Mammary epithelial cell (primary cell): ENCODE measurements around the gene NADK.

ENCODE experiments used
- EZH2 ChIP-seq: IDR thresholded peaks from 2 replicates; pipeline ENCODE4 v1.6.1; 2012; ENCODE audit warnings: low read length, inconsistent platforms, borderline replicate concordance
- TF ChIP-seq, protein P1 (sequence below), 2 donors: IDR thresholded peaks in 1 of 2; conservative IDR thresholded peaks in 1 of 2; 2 replicates each; pipeline ENCODE4 v1.5.1; 2011 to 2012; ENCODE audit warnings: inconsistent platforms in 2 of 2, low read length in 2 of 2, mild to moderate bottlenecking in 2 of 2, control low read depth in 1 of 2, low read depth in 1 of 2; ENCODE audit not compliant: insufficient read depth in 1 of 2; ENCODE audit errors: extremely low read depth in 1 of 2

DNA sequence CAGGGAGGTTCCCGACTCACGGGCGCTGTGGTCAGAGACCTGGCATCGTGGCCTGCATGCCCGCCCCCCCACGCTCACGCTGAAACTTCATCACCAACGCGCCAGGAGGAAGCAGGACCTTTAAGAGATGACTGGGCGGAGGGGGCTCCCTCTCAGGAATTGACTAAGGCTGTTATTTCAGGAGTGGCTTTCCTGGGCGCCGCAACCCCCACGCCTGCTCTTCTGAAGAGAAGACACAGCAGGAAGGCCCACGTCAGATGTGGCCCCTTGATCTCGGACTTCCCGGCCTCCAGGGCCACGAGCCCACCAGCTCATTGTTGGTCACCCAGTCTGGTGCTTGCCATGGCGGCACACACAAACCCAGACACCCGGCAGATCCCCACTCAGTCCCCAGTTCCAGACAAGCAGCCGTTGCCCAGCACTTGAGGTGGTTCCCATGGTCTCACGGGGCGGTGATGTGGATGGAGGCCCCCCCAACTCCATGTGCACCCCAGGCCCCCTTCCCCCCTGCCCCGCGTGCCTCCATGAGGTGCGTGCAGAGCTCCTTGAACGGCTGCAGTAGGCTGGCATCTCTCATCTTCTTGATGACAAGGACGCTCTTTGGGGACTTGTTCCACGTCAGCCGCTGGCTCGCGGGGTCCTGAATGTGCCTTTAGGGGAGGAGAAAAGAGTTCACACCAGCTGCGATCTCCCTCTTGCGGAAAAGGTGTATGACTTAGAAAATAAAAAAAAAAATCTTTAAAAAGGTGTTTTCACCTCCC lies 21.4 kb downstream of the NADK start:
- TF ChIP-seq, protein P1, sequence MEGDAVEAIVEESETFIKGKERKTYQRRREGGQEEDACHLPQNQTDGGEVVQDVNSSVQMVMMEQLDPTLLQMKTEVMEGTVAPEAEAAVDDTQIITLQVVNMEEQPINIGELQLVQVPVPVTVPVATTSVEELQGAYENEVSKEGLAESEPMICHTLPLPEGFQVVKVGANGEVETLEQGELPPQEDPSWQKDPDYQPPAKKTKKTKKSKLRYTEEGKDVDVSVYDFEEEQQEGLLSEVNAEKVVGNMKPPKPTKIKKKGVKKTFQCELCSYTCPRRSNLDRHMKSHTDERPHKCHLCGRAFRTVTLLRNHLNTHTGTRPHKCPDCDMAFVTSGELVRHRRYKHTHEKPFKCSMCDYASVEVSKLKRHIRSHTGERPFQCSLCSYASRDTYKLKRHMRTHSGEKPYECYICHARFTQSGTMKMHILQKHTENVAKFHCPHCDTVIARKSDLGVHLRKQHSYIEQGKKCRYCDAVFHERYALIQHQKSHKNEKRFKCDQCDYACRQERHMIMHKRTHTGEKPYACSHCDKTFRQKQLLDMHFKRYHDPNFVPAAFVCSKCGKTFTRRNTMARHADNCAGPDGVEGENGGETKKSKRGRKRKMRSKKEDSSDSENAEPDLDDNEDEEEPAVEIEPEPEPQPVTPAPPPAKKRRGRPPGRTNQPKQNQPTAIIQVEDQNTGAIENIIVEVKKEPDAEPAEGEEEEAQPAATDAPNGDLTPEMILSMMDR (conservative IDR thresholded peaks at IDR 0.05 in 1 of 2, IDR thresholded peaks at IDR 0.05 in 1 of 2; ENCODE audit: extremely low read depth in 1 of 2, insufficient read depth in 1 of 2, low read depth in 1 of 2, low read length in 2 of 2): no peak
- no peak for TF ChIP-seq EZH2
